GM19238 (cell line): ENCODE data around the gene KIAA0753.
"Not testable (repeated sequence)": the region's sequence is repeated elsewhere in the genome, so short reads cannot be mapped to it uniquely, and the experiment has no call there.

Source experiments
- DNase-seq: peaks from one replicate; pipeline ENCODE4 v3.0.0; 2011; ENCODE audit warnings: low spot score; ENCODE audit not compliant: insufficient read length

The KIAA0753 gene

GRCh38 chr17:6668727-6669425 lies 28.4 kb upstream of the KIAA0753 start:
- no peak for DNase-seq

GRCh38 chr17:6668219-6668618 lies 27.7 kb upstream of the KIAA0753 start:
- no peak for DNase-seq

- no peak for DNase-seq
These were observed 27.0 kb upstream of the KIAA0753 start for GRCh38 chr17:6667516-6667915.

GRCh38 chr17:6666557-6666956 lies 26.0 kb upstream of the KIAA0753 start:
- DNase-seq: no peak

GRCh38 chr17:6666077-6666521 lies 25.6 kb upstream of the KIAA0753 start:
- DNase-seq: peak; percentile 63

GRCh38 chr17:6663200-6663599 lies 22.7 kb upstream of the KIAA0753 start:
- DNase-seq: not testable (repeated sequence)

- DNase-seq: no peak
These were observed 20.9 kb upstream of the KIAA0753 start for GRCh38 chr17:6661464-6661848.

GRCh38 chr17:6660805-6661463 lies 20.4 kb upstream of the KIAA0753 start:
- DNase-seq: no peak

- no peak for DNase-seq
These were observed 19.6 kb upstream of the KIAA0753 start for GRCh38 chr17:6660101-6660500.

GRCh38 chr17:6658411-6658810 lies 17.9 kb upstream of the KIAA0753 start:
- DNase-seq: not testable (repeated sequence)

- no peak for DNase-seq
These were observed 17.2 kb upstream of the KIAA0753 start for GRCh38 chr17:6657633-6658287.

GRCh38 chr17:6656797-6657632 lies 16.5 kb upstream of the KIAA0753 start:
- DNase-seq: not testable (repeated sequence)

- DNase-seq: not testable (repeated sequence)
These were observed 15.3 kb upstream of the KIAA0753 start for GRCh38 chr17:6655732-6656361.

GRCh38 chr17:6654841-6655731 lies 14.6 kb upstream of the KIAA0753 start:
- DNase-seq: no peak

GRCh38 chr17:6651919-6652452 lies 11.5 kb upstream of the KIAA0753 start:
- DNase-seq: peak; percentile 27

GRCh38 chr17:6651354-6651918 lies 10.9 kb upstream of the KIAA0753 start, which contains the start of the genes C17orf100 and MED31:
C17orf100 (plus strand) TSS chr17:6651762; CDS start chr17:6651914, 152 bp downstream.
MED31 (minus strand) TSS chr17:6651605; CDS start chr17:6651528, 77 bp downstream.
- DNase-seq: peak; percentile 94

- no peak for DNase-seq
These were observed 7.7 kb upstream of the KIAA0753 start for GRCh38 chr17:6648181-6648580.

GRCh38 chr17:6643451-6644125 lies 3.1 kb upstream of the KIAA0753 start:
- DNase-seq: no peak

- no peak for DNase-seq
These were observed 2.1 kb upstream of the KIAA0753 start for GRCh38 chr17:6642592-6642991.
